ENCODE results near the gene C17orf100.

DNA sequence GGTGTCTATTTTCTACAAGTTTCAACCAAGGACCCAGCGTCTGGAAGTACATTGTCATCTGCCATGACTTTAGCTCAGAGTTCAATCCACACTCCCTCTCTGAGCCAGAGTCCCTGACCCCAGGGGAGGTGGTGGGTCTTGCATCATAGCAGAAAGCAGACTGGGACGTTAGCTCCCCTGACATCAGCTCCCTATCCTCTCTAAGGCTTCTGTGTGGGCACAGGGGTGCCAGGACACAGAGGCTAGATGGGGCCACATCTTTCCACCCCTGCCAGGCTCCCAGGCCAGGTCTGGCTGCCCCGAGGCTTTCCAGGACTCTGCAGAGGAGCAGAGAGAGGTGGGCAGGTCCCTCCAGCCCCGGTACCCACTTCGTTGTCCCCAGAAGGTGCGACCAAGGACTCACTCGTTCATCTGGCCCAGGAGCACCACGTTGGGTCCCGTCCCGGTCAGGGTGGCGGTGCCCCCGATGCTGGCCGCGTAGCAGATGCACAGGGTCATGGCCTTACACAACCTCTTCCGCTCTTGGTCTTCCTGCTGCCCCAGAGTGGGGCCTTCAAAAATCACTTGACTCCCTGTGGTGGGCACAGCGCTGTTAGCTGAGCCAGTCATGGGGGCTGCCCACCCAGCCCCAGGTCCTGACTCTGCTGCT is 51.1 kb downstream of the C17orf100 start:
- no peak for TF ChIP-seq POLR2A (IDR thresholded peaks at IDR 0.05)
- TF ChIP-seq CTCF (IDR thresholded peaks at IDR 0.05) = no peak
